ENCODE data around the gene RNGTT.

Gene RNGTT

DNA sequence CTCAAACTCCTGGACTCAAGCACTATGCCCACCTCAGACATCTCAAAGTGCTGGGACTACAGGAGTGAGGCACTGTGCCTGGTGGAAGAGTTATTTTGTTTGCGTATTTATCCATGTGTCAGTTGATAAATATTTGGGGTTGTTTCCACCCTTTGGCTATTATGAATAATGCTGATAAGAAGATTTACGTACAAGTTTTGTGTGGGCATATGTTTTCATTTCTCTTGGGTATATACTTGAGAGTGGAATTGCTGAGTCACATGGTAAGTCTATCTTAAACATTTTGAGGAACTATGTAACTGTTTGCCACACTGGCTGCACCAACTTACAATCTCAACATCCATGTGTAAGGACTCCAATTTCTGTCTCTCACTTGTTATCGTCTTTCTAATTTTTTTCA, 200.3 kb downstream of the RNGTT start:
- TF ChIP-seq, protein P1, sequence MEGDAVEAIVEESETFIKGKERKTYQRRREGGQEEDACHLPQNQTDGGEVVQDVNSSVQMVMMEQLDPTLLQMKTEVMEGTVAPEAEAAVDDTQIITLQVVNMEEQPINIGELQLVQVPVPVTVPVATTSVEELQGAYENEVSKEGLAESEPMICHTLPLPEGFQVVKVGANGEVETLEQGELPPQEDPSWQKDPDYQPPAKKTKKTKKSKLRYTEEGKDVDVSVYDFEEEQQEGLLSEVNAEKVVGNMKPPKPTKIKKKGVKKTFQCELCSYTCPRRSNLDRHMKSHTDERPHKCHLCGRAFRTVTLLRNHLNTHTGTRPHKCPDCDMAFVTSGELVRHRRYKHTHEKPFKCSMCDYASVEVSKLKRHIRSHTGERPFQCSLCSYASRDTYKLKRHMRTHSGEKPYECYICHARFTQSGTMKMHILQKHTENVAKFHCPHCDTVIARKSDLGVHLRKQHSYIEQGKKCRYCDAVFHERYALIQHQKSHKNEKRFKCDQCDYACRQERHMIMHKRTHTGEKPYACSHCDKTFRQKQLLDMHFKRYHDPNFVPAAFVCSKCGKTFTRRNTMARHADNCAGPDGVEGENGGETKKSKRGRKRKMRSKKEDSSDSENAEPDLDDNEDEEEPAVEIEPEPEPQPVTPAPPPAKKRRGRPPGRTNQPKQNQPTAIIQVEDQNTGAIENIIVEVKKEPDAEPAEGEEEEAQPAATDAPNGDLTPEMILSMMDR (IDR thresholded peaks at IDR 0.05; ENCODE audit: extremely low read depth, missing control alignments) = no peak

DNA sequence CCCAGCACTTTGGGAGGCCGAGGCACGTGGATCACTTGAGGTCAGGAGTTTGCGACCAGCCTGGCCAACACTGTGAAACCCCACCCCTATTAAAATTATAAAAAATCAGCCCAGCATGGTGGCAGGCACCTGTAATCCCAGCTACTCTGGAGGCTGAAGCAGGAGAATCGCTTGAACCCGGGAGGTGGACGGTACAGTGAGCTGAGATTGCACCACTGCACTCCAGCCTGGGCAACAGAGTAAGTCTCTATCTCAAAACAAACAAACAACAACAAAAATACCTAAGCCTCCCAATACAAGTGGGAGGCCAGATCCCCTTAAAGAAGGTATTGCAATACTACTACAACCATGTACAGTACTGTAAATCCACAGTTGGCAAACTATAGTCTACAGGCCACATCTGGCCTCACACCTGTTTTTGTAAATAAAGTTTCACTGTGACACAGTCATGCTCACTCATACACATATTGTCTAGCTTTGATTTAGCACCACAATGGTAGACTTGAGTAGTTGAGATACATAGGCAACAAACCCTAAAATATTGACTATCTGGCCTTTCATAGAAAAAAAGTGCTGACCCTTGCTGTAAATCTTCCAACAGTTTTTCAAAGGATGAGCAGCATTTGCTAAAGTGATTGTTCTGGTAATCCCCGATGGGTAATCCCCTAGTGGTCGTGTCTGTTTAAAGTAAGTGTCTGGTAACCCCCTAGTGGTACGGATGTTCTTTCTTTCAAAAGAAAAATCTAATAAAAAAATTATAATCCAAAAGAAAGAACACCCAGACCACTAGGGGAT, 202.0 kb downstream of the RNGTT start:
- TF ChIP-seq, protein P1 (IDR thresholded peaks at IDR 0.05; ENCODE audit: extremely low read depth, missing control alignments) = no peak
- peak; percentile 47 for DNase-seq (ENCODE audit: low spot score)

More for the DNA sequence above, 200.3 kb downstream of the RNGTT start:
- DNase-seq (ENCODE audit: low spot score) = no peak

DNA sequence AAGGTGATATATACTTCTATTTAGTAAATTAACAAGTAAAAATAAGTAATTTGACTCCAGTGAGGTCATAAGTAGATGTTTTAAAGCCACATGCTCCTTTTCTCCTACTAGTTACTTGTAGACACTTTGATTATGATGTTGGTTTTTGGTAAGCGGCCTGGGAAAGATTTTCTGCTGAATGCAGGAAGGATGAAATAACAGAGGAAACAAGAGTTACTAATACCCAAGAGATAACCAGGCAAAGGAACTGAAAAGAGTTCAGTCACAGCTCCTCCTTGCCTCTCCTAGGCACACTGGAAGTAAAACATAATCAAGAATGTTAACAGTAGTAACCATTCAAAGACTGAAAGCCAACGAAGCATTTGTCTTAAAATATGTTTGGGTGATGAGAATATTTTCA, 203.3 kb downstream of the RNGTT start:
- TF ChIP-seq, protein P1 (IDR thresholded peaks at IDR 0.05; ENCODE audit: extremely low read depth, missing control alignments) = no peak
- no peak for DNase-seq (ENCODE audit: low spot score)

DNA sequence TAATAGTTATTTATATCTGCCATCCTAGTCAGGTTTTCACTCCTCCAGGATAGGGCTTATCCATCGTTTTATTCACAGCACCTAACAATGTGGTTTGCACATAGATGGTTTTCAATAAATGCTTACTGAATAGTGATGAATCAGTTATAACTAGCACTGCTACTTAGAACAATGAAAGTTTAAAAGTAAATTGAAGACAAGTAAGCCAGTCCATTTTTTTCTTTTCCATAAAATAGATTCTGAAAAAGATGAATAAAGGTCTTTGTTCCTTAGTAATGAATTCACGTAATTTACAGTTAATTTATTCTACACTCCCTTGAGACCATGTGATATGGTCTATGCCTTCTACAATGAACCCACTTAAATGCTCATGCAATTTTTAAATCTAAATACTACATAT, 212.5 kb downstream of the RNGTT start:
- TF ChIP-seq, protein P1 (IDR thresholded peaks at IDR 0.05; ENCODE audit: extremely low read depth, missing control alignments) = no peak
- no peak for DNase-seq (ENCODE audit: low spot score)

DNA sequence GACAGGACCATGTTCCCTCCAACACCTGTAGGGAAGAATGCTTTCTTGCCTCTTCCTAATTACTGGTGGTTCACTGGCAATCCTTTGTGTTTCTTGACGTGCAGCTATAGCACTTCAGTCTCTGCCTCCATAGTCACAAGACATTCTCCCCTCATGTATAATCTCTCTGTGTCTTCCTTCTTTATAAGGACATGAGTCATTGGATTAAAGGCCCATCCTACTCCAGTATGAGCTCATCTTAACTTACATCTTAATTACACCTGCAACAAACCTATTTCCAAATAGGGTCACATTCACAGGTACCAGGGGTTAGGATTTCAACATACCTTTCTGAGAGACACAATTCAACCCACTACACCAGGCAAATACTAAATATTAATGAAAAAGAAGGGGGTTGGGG, 213.6 kb downstream of the RNGTT start:
- DNase-seq (ENCODE audit: low spot score) = no peak
- TF ChIP-seq, protein P1 (IDR thresholded peaks at IDR 0.05; ENCODE audit: extremely low read depth, missing control alignments) = no peak

DNA sequence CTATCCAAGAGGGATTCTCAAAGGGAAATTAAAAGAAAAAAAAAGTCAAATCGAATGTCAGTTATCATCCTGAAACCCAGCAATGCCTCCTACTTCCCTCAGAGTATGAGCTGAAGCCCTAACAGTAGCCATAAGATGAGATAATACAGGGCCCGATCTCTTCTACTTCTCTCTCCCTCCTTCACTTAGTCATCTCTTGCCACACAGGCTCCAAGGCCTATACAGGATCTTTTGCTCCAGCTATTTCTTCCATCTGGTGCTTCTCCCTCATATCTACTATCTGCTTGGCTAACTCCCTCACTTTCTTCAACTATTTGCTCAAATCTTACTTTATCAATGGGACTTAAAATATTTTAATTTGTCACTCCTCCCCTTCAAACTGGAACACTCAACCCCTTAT, 215.3 kb downstream of the RNGTT start:
- DNase-seq (ENCODE audit: low spot score) = no peak
- TF ChIP-seq, protein P1 (IDR thresholded peaks at IDR 0.05; ENCODE audit: extremely low read depth, missing control alignments) = no peak

DNA sequence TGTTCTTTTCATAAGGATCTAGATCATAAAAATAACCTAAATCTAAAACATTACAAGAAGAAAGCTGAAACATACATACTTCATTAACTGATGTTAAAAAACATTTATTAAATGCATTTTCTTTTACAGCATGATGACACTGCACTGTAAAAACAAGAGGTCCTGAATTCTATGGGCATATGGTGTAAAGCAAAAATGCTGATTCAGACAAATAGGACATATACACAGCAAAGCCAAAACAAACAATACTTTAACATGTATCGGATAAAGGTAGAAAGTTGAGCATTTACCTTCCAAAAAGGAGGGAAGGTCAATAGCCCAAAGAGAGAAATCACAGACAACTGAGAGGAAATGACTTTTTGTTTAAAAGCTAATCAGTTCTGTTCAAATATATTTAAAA, 221.5 kb downstream of the RNGTT start:
- no peak for DNase-seq (ENCODE audit: low spot score)
- TF ChIP-seq, protein P1 (IDR thresholded peaks at IDR 0.05; ENCODE audit: extremely low read depth, missing control alignments) = no peak

Data from GM20000 (cell line).